GM12878 (cell line): Measurements from ENCODE around the gene OR51E2. TPM values are rescaled to one million over a fixed set of nuclear protein-coding genes. Genes with fewer than 3 reads are reported as not detected.

Source experiments
- ATAC-seq: fragments of 200-7000 bp; cut with Tn5 transposase; 3 replicates; pipeline ENCODE4 v1.9.1; 2020; ENCODE audit warnings: mild to moderate bottlenecking, moderate library complexity
- BruUV-seq: library from RNA; stranded (reverse); fragments of 400-500 nt; replicated peaks from 2 replicates; lab custom pipeline; 2021; lab: Mats Ljungman, UMichigan
- CTCF ChIA-PET: fragments of 300-600 bp; sonication (Branson Sonifier 250); formaldehyde crosslinking; extraction: SDS; loops from one replicate; lab custom pipeline; 2021; ENCODE audit warnings: inconsistent platforms; lab: Yijun Ruan, JAX
- POLR2A ChIA-PET: fragments of 350-600 bp; formaldehyde crosslinking; extraction: SDS; loops from one replicate; lab custom pipeline; 2021; ENCODE audit warnings: inconsistent platforms; lab: Charles Lee
- RAD21 ChIA-PET: fragments of 300-600 bp; sonication (Branson Sonifier 250); formaldehyde crosslinking; loops from one replicate; lab custom pipeline; 2023; ENCODE audit warnings: antibody characterized with exemption; ENCODE audit not compliant: unreplicated experiment; lab: Charles Lee
- SMC1A ChIA-PET: fragments of 300-600 bp; sonication (Branson Sonifier 250); formaldehyde crosslinking; loops from one replicate; lab custom pipeline; 2023; ENCODE audit not compliant: unreplicated experiment, uncharacterized antibody; lab: Charles Lee
- DNase-seq: peaks from one replicate; pipeline ENCODE4 v3.0.0-alpha.2; 2011; ENCODE audit warnings: low read depth, low spot score
- FAIRE-seq: peaks from 3 replicates; lab custom pipeline; 2011; peaks lifted over from hg19 to GRCh38; lab: Jason Lieb, UNC
- H2AFZ ChIP-seq: 2 replicates; pipeline ENCODE4 v1.6.0; 2011; ENCODE audit warnings: low read depth, low read length, control low read depth; ENCODE audit not compliant: control insufficient read depth
- H3K27ac ChIP-seq: 2 replicates; pipeline ENCODE4 v1.5.1; 2011; ENCODE audit warnings: control low read depth; ENCODE audit not compliant: control insufficient read depth, insufficient read depth
- H3K27me3 ChIP-seq, 2 experiments: replicated peaks in 1 of 2; 2 replicates each; pipeline versions ENCODE4 v1.6.0 to v1.6.1; 2011; ENCODE audit warnings: low read length in 1 of 2; ENCODE audit not compliant: control insufficient read depth in 2 of 2, insufficient read depth in 2 of 2
- H3K36me3 ChIP-seq, 2 experiments: 2 replicates each; pipeline ENCODE4 v1.5.1; 2011; ENCODE audit warnings: low read length in 1 of 2; ENCODE audit not compliant: control insufficient read depth in 2 of 2, insufficient read depth in 2 of 2
- H3K4me1 ChIP-seq: 2 replicates; pipeline ENCODE4 v1.6.1; 2011; ENCODE audit warnings: mild to moderate bottlenecking, low read length, moderate library complexity, mixed read lengths; ENCODE audit not compliant: control insufficient read depth, insufficient read depth
- H3K4me2 ChIP-seq: 2 replicates; pipeline ENCODE4 v1.6.0; 2011; ENCODE audit warnings: control low read depth; ENCODE audit not compliant: control insufficient read depth, insufficient read depth
- H3K4me3 ChIP-seq: fragments of 200-600 bp; sonication (generic); 2 replicates; pipeline ENCODE4 v1.5.1; 2016
- H3K79me2 ChIP-seq: 2 replicates; pipeline ENCODE4 v1.6.0; 2011; ENCODE audit warnings: low read length; ENCODE audit not compliant: control insufficient read depth, insufficient read depth
- H3K9ac ChIP-seq: 2 replicates; pipeline ENCODE4 v1.8.0; 2011; ENCODE audit warnings: low read length, control low read depth, mixed read lengths; ENCODE audit not compliant: control insufficient read depth, insufficient read depth
- H3K9me3 ChIP-seq: replicated peaks from 3 replicates; pipeline ENCODE4 v1.5.1; 2011; ENCODE audit warnings: mild to moderate bottlenecking, low read length; ENCODE audit not compliant: control insufficient read depth, insufficient read depth
- H4K20me1 ChIP-seq: 2 replicates; pipeline ENCODE4 v1.6.0; 2011; ENCODE audit not compliant: control insufficient read depth, insufficient read depth
- LARP7 ChIP-seq: fragments of 450-650 bp; IDR thresholded peaks from 2 replicates; pipeline ENCODE4 v1.6.1; 2017; ENCODE audit warnings: mild to moderate bottlenecking
- MEF2A ChIP-seq: IDR thresholded peaks from 2 replicates; pipeline ENCODE4 v1.6.1; 2011; ENCODE audit warnings: low read depth, mild to moderate bottlenecking, low read length, moderate library complexity; ENCODE audit not compliant: insufficient read depth
- POLR2A ChIP-seq: IDR thresholded peaks from 2 replicates; pipeline ENCODE4 v1.6.1; 2011; ENCODE audit warnings: low read depth, mild to moderate bottlenecking, low read length
- POLR2AphosphoS2 ChIP-seq: IDR thresholded peaks from 2 replicates; pipeline ENCODE4 v1.6.1; 2011; ENCODE audit warnings: low read depth, mild to moderate bottlenecking, low read length, improper control_type of control experiment, moderate library complexity
- RCOR1 ChIP-seq: conservative IDR thresholded peaks from 2 replicates; pipeline ENCODE4 v1.6.1; 2012; ENCODE audit warnings: low read depth, low read length, improper control_type of control experiment
- SMAD1 ChIP-seq: fragments of 450-650 bp; IDR thresholded peaks from 2 replicates; pipeline ENCODE4 v1.6.1; 2018; ENCODE audit warnings: mild to moderate bottlenecking, low read depth; ENCODE audit not compliant: partially characterized antibody
- SUPT20H ChIP-seq: IDR thresholded peaks from 2 replicates; pipeline ENCODE4 v1.6.1; 2011; ENCODE audit warnings: low read depth, mild to moderate bottlenecking, low read length, moderate library complexity, borderline replicate concordance; ENCODE audit not compliant: control insufficient read depth
- WGBS: methylation state at CpG from one replicate; pipeline ENCODE4 v1.1.6; 2016; ENCODE audit warnings: low lambda C conversion rate; ENCODE audit not compliant: insufficient replicate concordance, insufficient coverage; ENCODE audit errors: missing lambda C conversion rate; 5-methylcytosine and 5-hydroxymethylcytosine counted together
- in situ Hi-C: fragments of 300-500 bp; cut with MboI; formaldehyde crosslinking; loops from 9 replicates; pipeline ENCODE4 v1.14.3; 2018; ENCODE audit warnings: mixed read lengths
- intact Hi-C: fragments of 100-400 bp; cut with micrococcal nuclease; formaldehyde crosslinking; loops from one replicate; pipeline ENCODE4 v1.14.2; 2022; ENCODE audit not compliant: unreplicated experiment
- polyA plus RNA-seq, 11 experiments: library from polyadenylated mRNA; depleted of rRNA in 4 of 11; unstranded in 6 of 11; stranded (reverse) in 5 of 11; fragments of >200 nt; fragmentation: Nextera tagmentation in 4 of 11; fragmentation: Illumina TruSeq in 1 of 11; extraction: Ambion mirVana in 4 of 11; extraction: Trizol in 1 of 11; gene quantifications; 1 replicate in 1 of 11; 2 replicates in 10 of 11; pipeline versions ENCODE4 v1.2.1 to v1.2.3, GENCODE V29; 2011 to 2016; ENCODE audit warnings: inconsistent platforms in 2 of 11, missing spikeins in 2 of 11, low read depth in 1 of 11
- total RNA-seq, 4 experiments: library from RNA; depleted of rRNA in 3 of 4; stranded (reverse); fragments of >200 nt in 3 of 4; fragmentation: Illumina TruSeq in 1 of 4; extraction: Trizol in 1 of 4; gene quantifications; 2 replicates each; pipeline versions ENCODE4 v1.2.1 to v1.2.3, GENCODE V29; 2013 to 2021
- TF ChIP-seq, protein P1 (sequence below): IDR thresholded peaks from 2 replicates; pipeline ENCODE4 v1.6.1; 2011; ENCODE audit warnings: borderline replicate concordance, low read depth, mild to moderate bottlenecking, moderate library complexity, mixed read lengths, low read length; ENCODE audit not compliant: insufficient read depth; ENCODE audit errors: extremely low read length
- TF ChIP-seq, protein P2 (sequence below): IDR thresholded peaks from 2 replicates; pipeline ENCODE4 v1.6.1; 2012; ENCODE audit warnings: low read length, inconsistent platforms

OR51E2 gene
- total and polyA plus RNA-seq, 10 of the 15 experiments (the other 5 are each of a cell fraction or from before 2014, with no cell fraction given): not detected

DNA sequence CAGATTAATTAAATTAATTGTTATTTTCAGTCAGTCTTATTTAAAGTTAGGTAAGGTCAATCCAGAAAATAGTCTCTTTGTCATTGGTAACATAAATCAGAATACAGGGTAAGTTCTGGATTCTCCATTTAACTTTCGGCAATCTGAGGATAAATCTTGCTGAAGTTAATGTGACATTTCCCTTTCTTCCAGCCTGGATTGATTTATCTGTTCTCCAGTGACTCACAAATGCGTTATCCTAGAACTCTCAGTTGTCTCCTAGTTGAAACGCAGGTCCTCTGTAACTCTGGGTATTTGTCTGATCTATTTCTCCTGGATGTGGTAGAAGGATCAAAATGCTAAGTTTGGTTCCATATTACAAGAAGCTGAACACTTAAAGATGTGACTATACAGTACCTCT is 32.9 kb downstream of the OR51E2 start:
- no TSS peak for BruUV-seq
- Histone ChIP-seq H3K4me2 (no peak overlapping the region), H3K27ac (no peak overlapping the region), H3K27me3 (no peaks in the 10 kb centered on the region; a peak in 1 of 4 replicates), H3K36me3 (no peaks in the 10 kb centered on the region), H3K9ac (no peak overlapping the region), H3K4me3 (no peak overlapping the region), H2AFZ (no peak overlapping the region), H3K4me1 (no peaks in the 10 kb centered on the region), H3K9me3 (no peaks in the 10 kb centered on the region), H4K20me1 (no peaks in the 10 kb centered on the region), H3K79me2 (no peaks in the 10 kb centered on the region)
- ChIA-PET RAD21 (no interaction called here), POLR2A (no interaction called here), CTCF (no interaction called here), SMC1A (no interaction called here)
- ATAC-seq: no peak
- 44% methylated on average over 3 of the region's 3 CpGs for WGBS
- FAIRE-seq: no peak
- no peak for TF ChIP-seq POLR2AphosphoS2
- TF ChIP-seq SUPT20H: no peak
- TF ChIP-seq RCOR1: no peak
- TF ChIP-seq, protein P1, sequence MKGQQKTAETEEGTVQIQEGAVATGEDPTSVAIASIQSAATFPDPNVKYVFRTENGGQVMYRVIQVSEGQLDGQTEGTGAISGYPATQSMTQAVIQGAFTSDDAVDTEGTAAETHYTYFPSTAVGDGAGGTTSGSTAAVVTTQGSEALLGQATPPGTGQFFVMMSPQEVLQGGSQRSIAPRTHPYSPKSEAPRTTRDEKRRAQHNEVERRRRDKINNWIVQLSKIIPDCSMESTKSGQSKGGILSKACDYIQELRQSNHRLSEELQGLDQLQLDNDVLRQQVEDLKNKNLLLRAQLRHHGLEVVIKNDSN: no peak
- no peak for TF ChIP-seq MEF2A
- TF ChIP-seq SMAD1: no peak
- TF ChIP-seq, protein P2, sequence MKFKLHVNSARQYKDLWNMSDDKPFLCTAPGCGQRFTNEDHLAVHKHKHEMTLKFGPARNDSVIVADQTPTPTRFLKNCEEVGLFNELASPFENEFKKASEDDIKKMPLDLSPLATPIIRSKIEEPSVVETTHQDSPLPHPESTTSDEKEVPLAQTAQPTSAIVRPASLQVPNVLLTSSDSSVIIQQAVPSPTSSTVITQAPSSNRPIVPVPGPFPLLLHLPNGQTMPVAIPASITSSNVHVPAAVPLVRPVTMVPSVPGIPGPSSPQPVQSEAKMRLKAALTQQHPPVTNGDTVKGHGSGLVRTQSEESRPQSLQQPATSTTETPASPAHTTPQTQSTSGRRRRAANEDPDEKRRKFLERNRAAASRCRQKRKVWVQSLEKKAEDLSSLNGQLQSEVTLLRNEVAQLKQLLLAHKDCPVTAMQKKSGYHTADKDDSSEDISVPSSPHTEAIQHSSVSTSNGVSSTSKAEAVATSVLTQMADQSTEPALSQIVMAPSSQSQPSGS: no peak
- TF ChIP-seq POLR2A: no peak
- no peak for TF ChIP-seq LARP7
- intact Hi-C loops (no loop called here), in situ Hi-C loops (no loop called here)
- DNase-seq: no peak
